ENCODE measurements around the gene CD300LB. TPM values are rescaled to one million over a fixed set of nuclear protein-coding genes. Genes with fewer than 3 reads are reported as not detected.
"Not testable (repeated sequence)": the region's sequence is repeated elsewhere in the genome, so short reads cannot be mapped to it uniquely, and the experiment has no call there.

CD300LB gene
- total RNA-seq, 2 donors from 2014 or later = not detected

- no peak for ATAC-seq
- Histone ChIP-seq H3K27me3 (no peaks in the 10 kb centered on the region), H3K4me1 (no peaks in the 10 kb centered on the region), H3K36me3 (replicated peaks in 1 of 2; ENCODE audit: insufficient read depth in 1 of 2, low read depth in 2 of 2) (no peaks in the 10 kb centered on the region), H3K4me3 (no peak overlapping the region), H3K9me3 (no peaks in the 10 kb centered on the region), H3K27ac (no peak overlapping the region)
- 64% methylated on average over 5 to 9 of the region's 9 CpGs for WGBS, 2 donors
- no peak for TF ChIP-seq CTCF (IDR thresholded peaks at IDR 0.05)
- TF ChIP-seq POLR2A (IDR thresholded peaks at IDR 0.05) = no peak
- DNase-seq = no peak
- intact Hi-C loops (cut with DNase I) = no loop called here
Measured at GRCh38 chr17:74490716-74491115, 40.6 kb downstream of the CD300LB start.

- H3K4me1 ChIP-seq; H3K27ac ChIP-seq; H3K4me3 ChIP-seq; H3K27me3 ChIP-seq; DNase-seq; H3K9me3 ChIP-seq; H3K36me3 ChIP-seq (replicated peaks in 1 of 2; ENCODE audit: insufficient read depth in 1 of 2, low read depth in 2 of 2); intact Hi-C loops (cut with DNase I); ATAC-seq: not testable (repeated sequence)
- 80 to 82% methylated on average over 3 to 4 of the region's 4 CpGs for WGBS, 2 donors
Measured at GRCh38 chr17:74488276-74488675, 43.0 kb downstream of the CD300LB start.

- H3K4me1 ChIP-seq = no peaks in the 10 kb centered on the region
- H3K9me3 ChIP-seq = no peaks in the 10 kb centered on the region
- TF ChIP-seq CTCF (IDR thresholded peaks at IDR 0.05) (no peak), POLR2A (IDR thresholded peaks at IDR 0.05) (no peak)
- intact Hi-C loops (cut with DNase I) = no loop called here
- no peak for DNase-seq
- no peak overlapping the region for H3K4me3 ChIP-seq
- no peak overlapping the region for H3K27ac ChIP-seq
- 85 to 91% methylated on average over 4 to 5 of the region's 5 CpGs for WGBS, 2 donors
- no peak for ATAC-seq
- no peaks in the 10 kb centered on the region for H3K27me3 ChIP-seq
- no peaks in the 10 kb centered on the region for H3K36me3 ChIP-seq (replicated peaks in 1 of 2; ENCODE audit: insufficient read depth in 1 of 2, low read depth in 2 of 2)
Measured at GRCh38 chr17:74485841-74486240, 45.4 kb downstream of the CD300LB start.

GRCh38 chr17:74485022-74485743, 46.1 kb downstream of the CD300LB start:
- Histone ChIP-seq H3K27me3 (no peaks in the 10 kb centered on the region), H3K9me3 (no peaks in the 10 kb centered on the region), H3K4me3 (no peak overlapping the region), H3K36me3 (replicated peaks in 1 of 2; ENCODE audit: insufficient read depth in 1 of 2, low read depth in 2 of 2) (no peaks in the 10 kb centered on the region), H3K4me1 (no peaks in the 10 kb centered on the region), H3K27ac (no peak overlapping the region)
- intact Hi-C loops (cut with DNase I) = no loop called here
- TF ChIP-seq POLR2A (IDR thresholded peaks at IDR 0.05) = no peak
- no peak for TF ChIP-seq CTCF (IDR thresholded peaks at IDR 0.05)
- DNase-seq (no peak), ATAC-seq (no peak)
- WGBS, 2 donors = 53 to 60% methylated on average over 9 of the region's 9 CpGs

GRCh38 chr17:74484066-74484465, 47.2 kb downstream of the CD300LB start:
- Histone ChIP-seq H3K27ac (no peak overlapping the region), H3K4me3 (no peak overlapping the region), H3K36me3 (replicated peaks in 1 of 2; ENCODE audit: insufficient read depth in 1 of 2, low read depth in 2 of 2) (no peaks in the 10 kb centered on the region), H3K27me3 (no peaks in the 10 kb centered on the region), H3K4me1 (no peaks in the 10 kb centered on the region), H3K9me3 (no peaks in the 10 kb centered on the region)
- DNase-seq (no peak), ATAC-seq (no peak)
- WGBS, 2 donors = 62 to 66% methylated on average over 9 of the region's 9 CpGs
- TF ChIP-seq POLR2A (IDR thresholded peaks at IDR 0.05) (no peak), CTCF (IDR thresholded peaks at IDR 0.05) (no peak)
- intact Hi-C loops (cut with DNase I) = no loop called here

All from body of pancreas (tissue), 4 donors.